GM20000 (cell line): Measurements from ENCODE around the gene TUBB4B.
"Not testable (repeated sequence)": the region's sequence is repeated elsewhere in the genome, so short reads cannot be mapped to it uniquely, and the experiment has no call there.

Source experiments
- DNase-seq: peaks from one replicate; pipeline ENCODE4 v3.0.0; 2012; ENCODE audit warnings: low spot score
- TF ChIP-seq, protein P1 (sequence below): IDR thresholded peaks from 2 replicates; pipeline ENCODE4 v1.5.1; 2012; ENCODE audit warnings: mild to moderate bottlenecking, control low read depth; ENCODE audit errors: extremely low read depth, missing control alignments

TUBB4B gene

DNA sequence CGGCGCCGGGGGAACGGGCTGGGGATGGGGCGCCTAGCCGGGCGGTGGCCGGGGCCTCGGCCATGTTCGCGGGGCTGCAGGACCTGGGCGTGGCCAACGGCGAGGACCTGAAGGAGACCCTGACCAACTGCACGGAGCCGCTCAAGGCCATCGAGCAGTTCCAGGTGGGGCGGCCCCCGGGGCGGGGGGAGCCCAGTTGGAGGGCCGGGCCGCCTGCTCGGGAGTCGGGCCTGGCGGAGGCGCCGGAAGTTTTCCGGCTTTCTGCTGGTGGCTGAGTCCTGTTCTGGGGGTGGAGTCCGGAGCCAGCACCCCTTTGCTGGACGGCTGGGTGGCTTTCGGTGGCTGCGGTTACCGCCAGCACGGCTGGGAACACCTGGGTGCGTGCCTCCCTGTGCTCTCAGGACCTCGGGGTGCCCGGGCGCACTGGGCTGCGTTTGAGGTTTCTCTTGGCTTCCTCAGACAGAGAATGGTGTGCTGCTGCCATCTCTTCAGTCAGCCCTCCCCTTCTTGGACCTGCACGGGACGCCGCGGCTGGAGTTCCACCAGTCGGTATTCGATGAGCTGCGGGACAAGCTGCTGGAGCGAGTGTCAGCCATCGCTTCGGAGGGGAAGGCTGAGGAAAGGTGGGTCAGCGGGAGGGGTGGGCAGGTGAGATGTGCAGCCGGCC is 14.5 kb downstream of the TUBB4B start:
- TF ChIP-seq, protein P1, sequence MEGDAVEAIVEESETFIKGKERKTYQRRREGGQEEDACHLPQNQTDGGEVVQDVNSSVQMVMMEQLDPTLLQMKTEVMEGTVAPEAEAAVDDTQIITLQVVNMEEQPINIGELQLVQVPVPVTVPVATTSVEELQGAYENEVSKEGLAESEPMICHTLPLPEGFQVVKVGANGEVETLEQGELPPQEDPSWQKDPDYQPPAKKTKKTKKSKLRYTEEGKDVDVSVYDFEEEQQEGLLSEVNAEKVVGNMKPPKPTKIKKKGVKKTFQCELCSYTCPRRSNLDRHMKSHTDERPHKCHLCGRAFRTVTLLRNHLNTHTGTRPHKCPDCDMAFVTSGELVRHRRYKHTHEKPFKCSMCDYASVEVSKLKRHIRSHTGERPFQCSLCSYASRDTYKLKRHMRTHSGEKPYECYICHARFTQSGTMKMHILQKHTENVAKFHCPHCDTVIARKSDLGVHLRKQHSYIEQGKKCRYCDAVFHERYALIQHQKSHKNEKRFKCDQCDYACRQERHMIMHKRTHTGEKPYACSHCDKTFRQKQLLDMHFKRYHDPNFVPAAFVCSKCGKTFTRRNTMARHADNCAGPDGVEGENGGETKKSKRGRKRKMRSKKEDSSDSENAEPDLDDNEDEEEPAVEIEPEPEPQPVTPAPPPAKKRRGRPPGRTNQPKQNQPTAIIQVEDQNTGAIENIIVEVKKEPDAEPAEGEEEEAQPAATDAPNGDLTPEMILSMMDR: no peak

DNA sequence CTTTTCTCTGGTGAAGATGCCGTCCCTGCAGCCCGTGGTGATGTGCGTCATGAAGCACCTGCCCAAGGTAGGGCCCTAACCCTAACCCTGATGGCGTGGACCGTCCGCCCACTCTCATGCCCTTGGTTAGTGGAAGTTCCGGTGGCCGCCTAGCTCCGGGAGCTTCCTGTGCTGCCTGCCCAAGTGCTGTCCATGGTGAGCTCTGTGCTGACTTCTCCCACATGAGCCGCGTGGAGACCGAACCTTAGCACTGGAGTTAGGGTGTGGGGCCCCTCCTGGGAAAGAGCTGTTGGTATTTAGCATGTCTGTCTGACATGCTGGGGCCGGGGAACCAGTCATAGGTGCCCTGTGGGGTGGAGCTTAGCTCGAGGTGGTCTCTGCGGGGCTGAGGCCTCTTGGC is 15.3 kb downstream of the TUBB4B start:
- no peak for DNase-seq

More for the DNA sequence above, 14.5 kb downstream of the TUBB4B start:
- DNase-seq: no peak

DNA sequence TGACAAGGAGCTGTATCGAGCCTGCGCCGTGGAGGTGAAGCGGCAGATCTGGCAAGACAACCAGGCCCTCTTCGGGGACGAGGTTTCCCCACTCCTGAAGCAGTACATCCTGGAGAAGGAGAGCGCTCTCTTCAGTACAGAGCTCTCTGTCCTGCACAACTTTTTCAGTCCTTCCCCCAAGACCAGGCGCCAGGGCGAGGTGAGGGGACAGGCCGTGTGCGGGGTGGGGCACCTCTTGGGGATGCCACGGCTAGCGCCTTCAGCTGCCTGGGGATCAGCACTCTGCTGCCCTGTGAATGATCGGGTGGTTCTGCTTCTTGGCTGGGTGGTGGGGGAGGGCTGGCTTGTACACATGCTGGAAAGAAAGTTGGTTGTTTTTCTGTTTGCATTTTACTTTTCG is 15.8 kb downstream of the TUBB4B start:
- no peak for DNase-seq
- TF ChIP-seq, protein P1: no peak

More for the DNA sequence above, 15.3 kb downstream of the TUBB4B start:
- TF ChIP-seq, protein P1: no peak

DNA sequence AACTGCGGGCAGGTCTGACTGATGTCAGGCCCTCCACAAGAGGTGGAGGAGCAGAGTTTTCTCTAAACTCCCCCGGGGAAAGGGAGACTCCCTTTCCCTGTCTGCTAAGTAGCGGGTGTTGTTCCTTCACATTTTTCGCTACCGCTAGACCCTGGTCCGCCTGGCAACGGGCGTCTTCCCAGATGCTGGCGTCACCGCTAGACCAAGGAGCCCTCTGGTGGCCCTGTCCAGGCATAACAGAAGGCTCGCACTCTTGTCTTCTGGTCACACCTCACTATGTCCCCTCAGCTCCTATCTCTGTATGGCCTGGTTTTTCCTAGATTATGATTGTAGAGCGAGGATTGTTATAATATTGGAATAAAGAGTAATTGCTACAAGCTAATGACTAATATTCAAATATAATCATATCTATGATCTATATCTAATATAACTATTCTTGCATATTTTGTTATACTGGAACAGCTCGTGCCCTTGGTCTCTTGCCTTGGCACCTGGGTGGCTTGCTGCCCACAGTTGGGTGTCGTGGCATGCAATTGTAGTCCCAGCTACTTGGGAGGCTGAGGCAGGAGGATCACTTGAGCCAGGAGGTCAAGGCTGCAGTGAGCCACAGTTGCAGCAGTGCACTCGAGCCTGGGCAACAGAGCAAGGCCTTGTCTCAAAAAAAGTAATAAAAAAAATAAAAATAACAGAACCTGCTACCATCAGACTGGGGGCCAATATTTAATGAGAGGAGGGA is 21.3 kb downstream of the TUBB4B start:
- not testable (repeated sequence) for DNase-seq

DNA sequence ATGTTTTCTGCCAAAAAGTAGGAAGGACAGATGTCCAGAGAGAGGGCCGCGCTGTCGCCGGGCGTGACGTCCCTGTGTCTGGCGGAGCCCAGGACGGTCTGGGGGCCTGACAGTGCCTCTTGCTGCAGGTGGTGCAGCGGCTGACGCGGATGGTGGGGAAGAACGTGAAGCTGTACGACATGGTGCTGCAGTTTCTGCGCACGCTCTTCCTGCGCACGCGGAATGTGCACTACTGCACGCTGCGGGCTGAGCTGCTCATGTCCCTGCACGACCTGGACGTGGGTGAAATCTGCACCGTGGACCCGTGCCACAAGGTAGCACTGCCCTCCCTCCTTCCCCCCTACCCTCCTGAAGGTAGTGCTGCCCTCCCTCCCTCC is 21.8 kb downstream of the TUBB4B start:
- DNase-seq: no peak

DNA sequence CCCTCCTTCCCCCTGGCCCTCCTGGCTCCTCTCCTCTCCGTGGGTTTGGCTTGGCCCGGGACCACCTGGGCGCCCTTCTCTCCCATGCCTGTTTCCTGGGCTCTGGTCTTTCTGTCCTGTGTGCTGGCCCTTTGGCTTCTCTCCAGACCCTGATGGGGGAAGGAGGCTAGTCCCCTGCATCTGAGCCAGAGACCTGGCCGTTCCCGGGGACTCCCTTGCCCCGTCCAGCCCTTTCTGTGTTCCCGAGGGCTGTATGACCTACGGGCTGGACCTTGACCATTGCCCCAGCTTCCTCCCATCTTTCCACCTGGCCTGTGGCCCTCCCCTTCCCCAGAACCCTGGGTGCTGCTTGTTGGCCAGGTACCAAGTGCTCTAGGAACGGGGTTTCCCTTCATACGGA is 22.4 kb downstream of the TUBB4B start:
- TF ChIP-seq, protein P1: no peak
- DNase-seq: no peak

More for the DNA sequence above, 21.8 kb downstream of the TUBB4B start:
- TF ChIP-seq, protein P1: no peak

DNA sequence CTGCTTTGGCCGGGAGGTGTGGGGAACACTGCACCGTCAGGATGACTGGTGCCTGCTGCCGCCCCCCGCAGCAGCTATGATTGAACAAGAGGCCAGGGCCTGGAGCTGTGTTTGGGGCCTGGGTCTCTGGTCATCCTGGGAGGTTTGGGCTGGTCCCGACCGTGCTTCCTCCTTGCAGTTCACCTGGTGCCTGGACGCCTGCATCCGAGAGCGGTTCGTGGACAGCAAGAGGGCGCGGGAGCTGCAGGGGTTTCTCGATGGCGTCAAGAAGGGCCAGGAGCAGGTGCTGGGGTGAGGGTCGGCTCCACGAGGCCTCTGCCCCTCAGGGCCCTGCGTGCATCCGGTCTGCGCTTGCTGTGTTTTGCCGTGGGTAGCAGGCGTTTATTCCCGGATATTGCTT is 23.0 kb downstream of the TUBB4B start:
- TF ChIP-seq, protein P1: no peak
- DNase-seq: no peak
